ENCODE measurements around the gene GRK3.

GRK3 gene

DNA sequence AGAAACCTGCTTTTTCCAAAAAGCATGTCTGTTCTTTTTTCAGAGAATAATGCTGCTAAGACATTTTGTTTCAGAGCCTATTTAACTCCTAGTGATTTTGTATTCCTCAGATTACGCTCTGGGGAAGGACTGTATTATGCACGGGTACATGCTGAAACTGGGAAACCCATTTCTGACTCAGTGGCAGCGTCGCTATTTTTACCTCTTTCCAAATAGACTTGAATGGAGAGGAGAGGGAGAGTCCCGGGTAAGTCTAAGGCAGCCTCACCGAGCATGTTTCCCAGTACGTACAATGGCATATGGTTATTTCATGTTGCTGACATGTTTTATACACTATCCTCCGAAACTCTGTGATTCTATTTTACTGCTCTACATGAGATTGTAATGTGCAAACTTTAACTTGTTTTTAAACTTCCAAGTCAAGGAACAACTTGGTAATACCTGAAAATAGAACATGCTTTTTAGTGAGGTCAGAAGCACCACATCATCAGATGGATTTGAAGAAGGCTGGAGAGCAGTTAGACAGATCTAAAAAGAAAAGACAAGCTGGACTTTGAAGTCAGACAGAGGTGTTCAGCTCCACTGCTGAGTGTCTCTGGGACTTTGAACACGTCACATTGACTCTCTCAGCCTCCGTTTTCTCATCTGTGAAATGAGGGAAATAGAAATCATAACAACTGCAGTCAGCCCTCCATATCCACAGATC is 153.8 kb downstream of the GRK3 start:
- H3K27me3 ChIP-seq (ENCODE audit: insufficient read depth, low read length): no peaks in the 10 kb centered on the region
- H2AK5ac ChIP-seq (ENCODE audit: low read length): no peak overlapping the region
- H4K91ac ChIP-seq (ENCODE audit: low read depth, low read length): no peak overlapping the region
- H3K9ac ChIP-seq (ENCODE audit: low read length): no peak overlapping the region
- H3K23ac ChIP-seq (ENCODE audit: low read length): no peak overlapping the region
- WGBS (ENCODE audit: extremely low coverage, insufficient coverage, insufficient read length): no CpG with 5 or more reads among the region's 10 CpGs
- no peaks in the 10 kb centered on the region for H3K9me3 ChIP-seq (ENCODE audit: insufficient read depth, low read depth, low read length)
- H3K79me2 ChIP-seq (ENCODE audit: control insufficient read depth, insufficient read depth, low read length, poor library complexity): no peaks in the 10 kb centered on the region
- no peak overlapping the region for H2AFZ ChIP-seq (ENCODE audit: insufficient read depth, low read length, poor library complexity)
- no peak overlapping the region for H3K18ac ChIP-seq (ENCODE audit: low read length)
- no peak overlapping the region for H2BK5ac ChIP-seq (ENCODE audit: low read depth, low read length, poor library complexity)
- H2BK12ac ChIP-seq (ENCODE audit: low read length): no peak overlapping the region
- no peak overlapping the region for H2BK120ac ChIP-seq (ENCODE audit: insufficient read depth, low read length, poor library complexity)
- no peaks in the 10 kb centered on the region for H3K4me1 ChIP-seq (ENCODE audit: control insufficient read depth in 1 of 2, insufficient read depth in 2 of 2, low read length in 2 of 2)
- no peak overlapping the region for H3K27ac ChIP-seq (ENCODE audit: low read depth, low read length)
- H4K12ac ChIP-seq (ENCODE audit: low read depth, low read length): no peak overlapping the region
- no peak overlapping the region for H3K14ac ChIP-seq (ENCODE audit: low read length)
- H3K4me2 ChIP-seq (ENCODE audit: low read length): no peak overlapping the region
- no peaks in the 10 kb centered on the region for H3K79me1 ChIP-seq (ENCODE audit: low read length)
- no peak overlapping the region for H4K8ac ChIP-seq (ENCODE audit: low read depth, low read length)
- peaks cover 2% of the 10 kb centered on the region in 2 experiments for H3K36me3 ChIP-seq (ENCODE audit: control insufficient read depth in 1 of 2, insufficient read depth in 2 of 2, low read length in 2 of 2)
- H3K4me3 ChIP-seq (ENCODE audit: low read depth, low read length): no peak overlapping the region
- H3K4ac ChIP-seq (ENCODE audit: low read depth, low read length): no peak overlapping the region
- no peak for DNase-seq

DNA sequence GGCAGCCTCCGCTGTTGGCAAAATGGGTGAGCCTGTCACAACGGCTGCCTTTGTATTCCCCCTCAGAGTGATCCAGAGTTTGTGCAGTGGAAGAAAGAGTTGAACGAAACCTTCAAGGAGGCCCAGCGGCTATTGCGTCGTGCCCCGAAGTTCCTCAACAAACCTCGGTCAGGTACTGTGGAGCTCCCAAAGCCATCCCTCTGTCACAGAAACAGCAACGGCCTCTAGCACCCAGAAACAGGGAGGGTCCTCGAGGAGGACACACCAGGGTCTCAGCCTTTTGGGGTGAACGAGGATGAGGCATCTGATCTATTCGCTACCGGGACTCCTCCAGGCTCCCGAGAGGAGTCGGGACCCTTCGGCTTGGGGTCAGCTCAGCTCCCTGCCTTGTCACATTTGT is 157.7 kb downstream of the GRK3 start:
- peaks cover 0 to 2% of the 10 kb centered on the region in 2 experiments for H3K4me1 ChIP-seq (ENCODE audit: control insufficient read depth in 1 of 2, insufficient read depth in 2 of 2, low read length in 2 of 2)
- H2AK5ac ChIP-seq (ENCODE audit: low read length): no peak overlapping the region
- H2AFZ ChIP-seq (ENCODE audit: insufficient read depth, low read length, poor library complexity): no peak overlapping the region
- no CpG with 5 or more reads among the region's 16 CpGs for WGBS (ENCODE audit: extremely low coverage, insufficient coverage, insufficient read length)
- no peak overlapping the region for H3K14ac ChIP-seq (ENCODE audit: low read length)
- H3K4me2 ChIP-seq (ENCODE audit: low read length): no peak overlapping the region
- no peak overlapping the region for H3K9ac ChIP-seq (ENCODE audit: low read length)
- no peaks in the 10 kb centered on the region for H3K27me3 ChIP-seq (ENCODE audit: insufficient read depth, low read length)
- no peak overlapping the region for H4K91ac ChIP-seq (ENCODE audit: low read depth, low read length)
- H3K23ac ChIP-seq (ENCODE audit: low read length): no peak overlapping the region
- H3K27ac ChIP-seq (ENCODE audit: low read depth, low read length): no peak overlapping the region
- H3K79me1 ChIP-seq (ENCODE audit: low read length): no peaks in the 10 kb centered on the region
- H2BK5ac ChIP-seq (ENCODE audit: low read depth, low read length, poor library complexity): no peak overlapping the region
- H2BK120ac ChIP-seq (ENCODE audit: insufficient read depth, low read length, poor library complexity): no peak overlapping the region
- H3K4me3 ChIP-seq (ENCODE audit: low read depth, low read length): no peak overlapping the region
- no peak overlapping the region for H4K8ac ChIP-seq (ENCODE audit: low read depth, low read length)
- no peak overlapping the region for H3K4ac ChIP-seq (ENCODE audit: low read depth, low read length)
- no peaks in the 10 kb centered on the region for H3K9me3 ChIP-seq (ENCODE audit: insufficient read depth, low read depth, low read length)
- H2BK12ac ChIP-seq (ENCODE audit: low read length): no peak overlapping the region
- H3K79me2 ChIP-seq (ENCODE audit: control insufficient read depth, insufficient read depth, low read length, poor library complexity): no peaks in the 10 kb centered on the region
- H4K12ac ChIP-seq (ENCODE audit: low read depth, low read length): no peak overlapping the region
- no peak overlapping the region for H3K18ac ChIP-seq (ENCODE audit: low read length)
- no peak for DNase-seq
- peaks cover 0 to 2% of the 10 kb centered on the region in 2 experiments for H3K36me3 ChIP-seq (ENCODE audit: control insufficient read depth in 1 of 2, insufficient read depth in 2 of 2, low read length in 2 of 2)

DNA sequence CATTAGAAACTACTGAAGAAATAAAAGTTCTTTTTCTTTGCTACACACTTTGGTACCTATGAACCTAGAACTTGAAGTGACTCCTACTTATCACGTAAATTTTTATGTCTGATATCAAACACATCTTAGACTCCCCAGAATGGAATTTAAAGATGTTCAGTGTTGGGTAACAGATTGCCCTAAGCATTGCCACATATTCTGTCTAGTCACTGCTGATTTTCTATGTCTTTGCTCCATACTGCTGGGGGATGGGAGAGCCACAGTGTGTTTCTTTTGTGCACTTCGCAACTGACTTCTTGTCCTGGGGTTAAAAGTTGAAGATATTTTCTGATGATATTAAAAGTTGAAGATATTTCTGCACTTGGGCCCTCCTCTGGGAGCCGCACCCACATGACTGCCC is 158.2 kb downstream of the GRK3 start:
- Histone ChIP-seq H3K27me3 (ENCODE audit: insufficient read depth, low read length) (no peaks in the 10 kb centered on the region), H2BK120ac (ENCODE audit: insufficient read depth, low read length, poor library complexity) (no peak overlapping the region), H4K91ac (ENCODE audit: low read depth, low read length) (no peak overlapping the region), H3K9ac (ENCODE audit: low read length) (no peak overlapping the region), H3K14ac (ENCODE audit: low read length) (no peak overlapping the region), H3K4ac (ENCODE audit: low read depth, low read length) (no peak overlapping the region), H2AFZ (ENCODE audit: insufficient read depth, low read length, poor library complexity) (no peak overlapping the region), H3K4me3 (ENCODE audit: low read depth, low read length) (no peak overlapping the region), H2BK5ac (ENCODE audit: low read depth, low read length, poor library complexity) (no peak overlapping the region), H2AK5ac (ENCODE audit: low read length) (no peak overlapping the region), H3K23ac (ENCODE audit: low read length) (no peak overlapping the region), H3K79me1 (ENCODE audit: low read length) (no peaks in the 10 kb centered on the region), H3K4me1 (ENCODE audit: control insufficient read depth in 1 of 2, insufficient read depth in 2 of 2, low read length in 2 of 2) (peaks cover 0 to 2% of the 10 kb centered on the region in 2 experiments), H3K9me3 (ENCODE audit: insufficient read depth, low read depth, low read length) (no peaks in the 10 kb centered on the region), H2BK12ac (ENCODE audit: low read length) (no peak overlapping the region), H4K12ac (ENCODE audit: low read depth, low read length) (no peak overlapping the region), H3K27ac (ENCODE audit: low read depth, low read length) (no peak overlapping the region), H3K36me3 (ENCODE audit: control insufficient read depth in 1 of 2, insufficient read depth in 2 of 2, low read length in 2 of 2) (peaks cover 0 to 2% of the 10 kb centered on the region in 2 experiments), H4K8ac (ENCODE audit: low read depth, low read length) (no peak overlapping the region), H3K79me2 (ENCODE audit: control insufficient read depth, insufficient read depth, low read length, poor library complexity) (no peaks in the 10 kb centered on the region), H3K4me2 (ENCODE audit: low read length) (no peak overlapping the region), H3K18ac (ENCODE audit: low read length) (no peak overlapping the region)
- peak in 1 of 2 donors; percentile 53 for DNase-seq
- WGBS (ENCODE audit: extremely low coverage, insufficient coverage, insufficient read length): no CpG with 5 or more reads among the region's 3 CpGs

DNA sequence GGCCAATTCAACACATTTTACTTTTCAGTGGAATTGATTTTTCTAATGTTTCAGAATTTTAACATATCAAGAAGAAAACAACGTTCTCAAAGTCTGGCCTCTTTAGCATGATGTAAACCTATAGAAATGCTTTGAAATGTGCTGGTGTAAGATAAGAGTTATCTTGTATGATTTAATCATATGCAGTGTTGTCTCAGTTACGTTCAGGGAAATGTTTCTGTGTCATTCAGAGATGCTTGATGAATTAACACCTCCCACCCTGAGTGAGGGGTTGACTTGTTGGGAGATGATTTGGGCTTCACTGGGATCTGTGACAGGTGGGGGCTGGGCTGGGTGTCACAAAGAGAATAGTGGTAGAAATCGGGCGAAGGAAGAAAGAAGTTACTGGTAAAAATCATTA is 161.8 kb downstream of the GRK3 start:
- Histone ChIP-seq H2AFZ (ENCODE audit: insufficient read depth, low read length, poor library complexity) (no peak overlapping the region), H3K4ac (ENCODE audit: low read depth, low read length) (no peak overlapping the region), H3K79me1 (ENCODE audit: low read length) (no peaks in the 10 kb centered on the region), H3K4me1 (ENCODE audit: control insufficient read depth in 1 of 2, insufficient read depth in 2 of 2, low read length in 2 of 2) (peaks cover 0 to 2% of the 10 kb centered on the region in 2 experiments), H3K4me2 (ENCODE audit: low read length) (no peak overlapping the region), H3K18ac (ENCODE audit: low read length) (no peak overlapping the region), H2BK5ac (ENCODE audit: low read depth, low read length, poor library complexity) (no peak overlapping the region), H3K9me3 (ENCODE audit: insufficient read depth, low read depth, low read length) (no peaks in the 10 kb centered on the region), H4K91ac (ENCODE audit: low read depth, low read length) (no peak overlapping the region), H2BK120ac (ENCODE audit: insufficient read depth, low read length, poor library complexity) (no peak overlapping the region), H4K8ac (ENCODE audit: low read depth, low read length) (no peak overlapping the region), H3K4me3 (ENCODE audit: low read depth, low read length) (no peak overlapping the region), H2AK5ac (ENCODE audit: low read length) (no peak overlapping the region), H3K79me2 (ENCODE audit: control insufficient read depth, insufficient read depth, low read length, poor library complexity) (no peaks in the 10 kb centered on the region), H3K9ac (ENCODE audit: low read length) (no peak overlapping the region), H3K23ac (ENCODE audit: low read length) (no peak overlapping the region), H2BK12ac (ENCODE audit: low read length) (no peak overlapping the region), H3K27ac (ENCODE audit: low read depth, low read length) (no peak overlapping the region), H3K14ac (ENCODE audit: low read length) (no peak overlapping the region), H3K36me3 (ENCODE audit: control insufficient read depth in 1 of 2, insufficient read depth in 2 of 2, low read length in 2 of 2) (peaks cover 1 to 2% of the 10 kb centered on the region in 2 experiments), H3K27me3 (ENCODE audit: insufficient read depth, low read length) (no peaks in the 10 kb centered on the region), H4K12ac (ENCODE audit: low read depth, low read length) (no peak overlapping the region)
- no CpG with 5 or more reads among the region's 4 CpGs for WGBS (ENCODE audit: extremely low coverage, insufficient coverage, insufficient read length)
- DNase-seq: peak in 1 of 2 donors; percentile 88

All from trophoblast cell (in vitro differentiated cells and primary cell).